Kasumi-1 (cell line): Measurements from ENCODE around the gene TBC1D9B.

Experiments used
- DNase-seq, 2 experiments: peaks; one replicate each; lab custom pipeline; 2025; lab: John Stamatoyannopoulos, UW

TBC1D9B gene

DNA sequence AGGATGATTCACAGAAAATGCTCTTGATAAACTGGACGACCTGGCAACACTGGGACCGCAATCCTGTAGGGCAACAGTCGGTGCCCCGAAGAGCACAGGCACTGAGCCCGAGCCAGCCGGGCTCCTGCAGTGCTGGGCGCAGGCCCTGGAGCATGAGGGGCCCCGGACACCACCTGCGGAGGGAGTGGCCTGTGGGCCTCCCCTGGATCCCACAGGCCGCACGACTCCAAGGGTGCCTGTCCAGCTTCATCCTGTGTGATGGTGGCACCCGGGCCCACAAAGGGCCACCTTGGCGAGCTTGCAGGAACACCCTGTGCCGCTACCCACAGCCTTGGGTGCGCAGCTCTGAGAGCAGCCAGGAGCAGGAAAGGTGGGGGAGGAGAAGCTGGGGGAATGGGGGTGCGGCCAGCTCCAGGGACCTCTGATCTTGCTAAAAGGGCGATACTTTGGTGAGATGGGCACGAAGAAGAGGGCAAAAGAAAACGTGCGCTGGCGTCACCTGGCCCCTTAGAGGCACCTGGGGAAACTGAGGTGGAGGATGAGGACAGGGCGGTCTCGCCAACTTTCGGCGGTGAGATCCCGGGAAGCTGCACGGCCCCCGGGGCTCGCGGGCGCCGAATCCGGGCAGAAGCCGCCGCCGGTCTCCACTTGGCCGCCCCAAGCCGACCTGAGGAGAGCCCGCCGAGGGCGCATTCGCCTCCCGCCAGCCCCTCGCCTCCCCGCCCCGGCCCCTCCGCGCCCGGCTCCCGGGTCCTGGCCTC, 722 bp downstream of the TBC1D9B start:
- DNase-seq = peak; percentile 18 to 40

- DNase-seq = no peak
Observed at GRCh38 chr5:179906294-179906794, 1.4 kb downstream of the TBC1D9B start.

GRCh38 chr5:179905161-179905560, 2.5 kb downstream of the TBC1D9B start:
- DNase-seq = no peak

- no peak for DNase-seq
Observed at GRCh38 chr5:179904463-179905160, 3.1 kb downstream of the TBC1D9B start.

- no peak for DNase-seq
Observed at GRCh38 chr5:179902763-179903158, 4.9 kb downstream of the TBC1D9B start.

GRCh38 chr5:179901915-179902762, 5.6 kb downstream of the TBC1D9B start:
- no peak for DNase-seq

- no peak for DNase-seq
Observed at GRCh38 chr5:179901462-179901861, 6.2 kb downstream of the TBC1D9B start.

- no peak for DNase-seq
Observed at GRCh38 chr5:179900711-179901110, 7.0 kb downstream of the TBC1D9B start.

DNA sequence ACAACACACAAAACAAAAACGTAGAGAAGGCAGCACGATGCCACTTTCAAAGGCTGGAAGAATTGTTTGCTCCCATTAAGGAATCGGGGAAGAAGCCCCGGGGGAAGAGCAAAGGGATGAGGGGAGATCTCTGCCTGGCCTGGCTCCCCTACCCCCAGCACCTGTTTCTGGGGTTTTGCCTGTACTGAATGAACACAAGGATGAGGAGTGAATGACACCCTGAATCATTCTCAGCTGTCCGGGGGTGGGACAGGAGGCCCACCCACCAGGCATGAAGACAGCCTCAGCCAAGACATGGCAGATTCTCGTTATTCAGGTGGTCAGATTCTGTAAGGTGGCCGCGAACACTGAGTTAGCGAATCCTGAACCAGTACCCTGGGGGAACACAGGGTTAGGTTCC, 7.5 kb downstream of the TBC1D9B start:
- DNase-seq = no peak

- no peak for DNase-seq
Observed at GRCh38 chr5:179895861-179896260, 11.8 kb downstream of the TBC1D9B start.

- no peak for DNase-seq
Observed at GRCh38 chr5:179893958-179894895, 13.5 kb downstream of the TBC1D9B start.

DNA sequence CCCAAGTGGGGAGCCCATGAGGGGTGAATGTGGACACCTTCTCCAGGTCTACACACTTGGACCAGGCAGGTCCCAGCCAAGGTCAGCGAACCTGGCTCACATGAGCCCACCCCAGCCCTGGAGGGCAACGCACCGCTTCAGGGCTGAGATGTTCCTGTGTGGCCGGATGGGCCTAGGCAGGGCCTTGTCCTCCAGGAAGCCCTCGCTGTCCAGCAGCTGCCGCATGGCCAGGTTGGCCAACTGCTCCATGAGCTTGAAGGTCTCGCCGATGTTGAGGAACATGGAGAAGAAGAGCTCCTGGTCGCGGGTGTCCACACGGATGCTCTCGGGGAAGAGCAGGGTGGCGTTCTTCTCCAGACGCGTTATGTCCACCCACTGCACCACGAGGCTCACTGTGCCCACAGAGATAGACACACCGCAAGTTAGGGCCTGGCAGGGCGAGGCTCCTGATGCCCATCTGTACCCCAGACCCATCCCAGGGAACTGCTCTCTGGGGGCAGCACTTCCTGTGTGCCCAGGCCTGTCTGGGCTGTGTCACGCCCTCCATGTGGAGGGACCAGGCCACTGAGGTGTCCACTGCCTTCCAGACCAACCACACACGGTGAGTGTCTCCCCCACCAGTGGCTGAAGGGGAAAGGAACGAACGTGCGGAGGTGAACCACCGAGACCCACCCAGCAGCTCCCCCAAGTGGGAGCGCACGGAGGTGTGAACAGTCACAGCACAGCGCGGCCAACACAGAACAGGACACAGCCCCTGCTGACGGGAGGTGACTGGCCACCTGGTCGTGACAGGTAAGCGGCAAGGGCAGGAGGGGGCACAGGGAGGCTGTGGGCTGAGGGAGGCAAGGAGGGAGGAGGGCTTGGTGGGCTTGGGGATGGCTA, 14.4 kb downstream of the TBC1D9B start:
- DNase-seq = no peak

- no peak for DNase-seq
Observed at GRCh38 chr5:179892255-179892654, 15.4 kb downstream of the TBC1D9B start.

- DNase-seq = no peak
Observed at GRCh38 chr5:179890751-179891682, 16.7 kb downstream of the TBC1D9B start.

DNA sequence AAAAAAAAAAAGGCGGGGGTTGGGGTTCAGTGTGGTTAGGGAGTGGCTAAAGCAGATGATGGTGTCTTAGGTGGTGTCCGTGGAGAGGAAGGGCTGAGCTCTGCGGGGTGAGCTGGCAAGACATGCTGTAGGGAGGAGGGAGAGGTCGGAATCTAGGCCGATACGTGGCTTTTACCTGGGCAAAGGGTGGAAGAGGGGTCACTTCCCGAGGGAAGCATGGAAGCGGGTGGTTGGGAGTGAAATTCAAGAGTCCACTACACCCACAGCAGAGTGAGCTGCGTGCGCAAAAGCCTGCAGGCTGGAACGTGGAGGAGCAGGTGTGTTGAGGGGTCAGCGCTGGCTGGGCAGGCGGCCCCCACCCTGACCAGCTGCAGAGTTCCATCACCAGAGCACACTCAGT, 17.8 kb downstream of the TBC1D9B start:
- no peak for DNase-seq

- DNase-seq = no peak
Observed at GRCh38 chr5:179887802-179888201, 19.9 kb downstream of the TBC1D9B start.

DNA sequence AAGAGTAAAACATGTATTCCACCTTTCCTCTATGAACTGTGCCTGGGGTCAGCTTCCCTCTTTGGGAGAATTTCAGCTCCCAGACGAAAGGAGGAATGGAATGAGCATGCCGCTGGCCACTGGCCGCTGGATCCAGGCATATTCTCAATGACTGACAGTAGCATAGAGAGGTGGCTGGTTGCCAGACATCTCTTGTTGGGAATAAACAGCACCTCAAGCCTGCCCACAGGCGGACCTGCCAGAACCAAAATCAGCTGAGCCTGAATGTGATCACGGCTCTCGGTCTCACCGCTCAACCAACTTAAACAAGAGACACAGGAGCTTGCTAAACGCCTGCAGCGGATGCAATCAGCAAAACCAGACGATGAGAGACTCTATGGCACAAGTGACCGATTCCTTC, 20.6 kb downstream of the TBC1D9B start:
- DNase-seq = no peak

GRCh38 chr5:179886190-179886911, 21.3 kb downstream of the TBC1D9B start:
- DNase-seq = no peak
